Activated T-cell treated with anti-CD3 and anti-CD28 coated beads, Interleukin-2, amount 50 U/mL, for 4 hours (primary cell): ENCODE results near the gene TMPRSS3. TPM values are rescaled to one million over a fixed set of nuclear protein-coding genes. Genes with fewer than 3 reads are reported as not detected.
A peak's percentile ranks its signal among the peaks of the same experiment; 100 is the strongest.

Experiments used
- ATAC-seq, 2 donors: fragments of 200-7000 bp; cut with Tn5 transposase; one replicate each; pipeline ENCODE4 v1.10.0; 2021
- DNase-seq: peaks from one replicate; pipeline ENCODE4 v3.0.0-alpha.2; 2020
- H3K27me3 Mint-ChIP-seq: one replicate; pipeline ENCODE4 v1.8.0; 2021; ENCODE audit warnings: low read depth, mixed read lengths
- H3K36me3 Mint-ChIP-seq: one replicate; pipeline ENCODE4 v1.8.0; 2022; ENCODE audit warnings: mixed read lengths; ENCODE audit not compliant: insufficient read depth
- H3K4me1 Mint-ChIP-seq: one replicate; pipeline ENCODE4 v1.8.0; 2021; ENCODE audit warnings: low read depth, mixed read lengths
- H3K4me3 Mint-ChIP-seq: one replicate; pipeline ENCODE4 v1.8.0; 2021; ENCODE audit warnings: mild to moderate bottlenecking, moderate library complexity, mixed read lengths
- H3K9me3 Mint-ChIP-seq: one replicate; pipeline ENCODE4 v1.8.0; 2021; ENCODE audit warnings: mixed read lengths
- total RNA-seq, 3 donors: library from RNA; stranded (reverse); gene quantifications; one replicate each; pipeline ENCODE4 v1.2.1, GENCODE V29; 2021

TMPRSS3 gene
- total RNA-seq, 3 donors from 2014 or later, result 2.0 to 2.6 (median 2.1) TPM

GRCh38 chr21:42393443-42393950 is 2.4 kb downstream of the TMPRSS3 start:
- peaks cover 68% of the 10 kb centered on the region for H3K4me1 Mint-ChIP-seq
- H3K4me3 Mint-ChIP-seq, result peak overlapping the region; percentile 71
- ATAC-seq (peak in 1 of 2 donors; percentile 34), DNase-seq (no peak)
- H3K27me3 Mint-ChIP-seq, result peaks cover 3% of the 10 kb centered on the region
- H3K36me3 Mint-ChIP-seq, result no peaks in the 10 kb centered on the region
- H3K9me3 Mint-ChIP-seq, result no peaks in the 10 kb centered on the region

DNA sequence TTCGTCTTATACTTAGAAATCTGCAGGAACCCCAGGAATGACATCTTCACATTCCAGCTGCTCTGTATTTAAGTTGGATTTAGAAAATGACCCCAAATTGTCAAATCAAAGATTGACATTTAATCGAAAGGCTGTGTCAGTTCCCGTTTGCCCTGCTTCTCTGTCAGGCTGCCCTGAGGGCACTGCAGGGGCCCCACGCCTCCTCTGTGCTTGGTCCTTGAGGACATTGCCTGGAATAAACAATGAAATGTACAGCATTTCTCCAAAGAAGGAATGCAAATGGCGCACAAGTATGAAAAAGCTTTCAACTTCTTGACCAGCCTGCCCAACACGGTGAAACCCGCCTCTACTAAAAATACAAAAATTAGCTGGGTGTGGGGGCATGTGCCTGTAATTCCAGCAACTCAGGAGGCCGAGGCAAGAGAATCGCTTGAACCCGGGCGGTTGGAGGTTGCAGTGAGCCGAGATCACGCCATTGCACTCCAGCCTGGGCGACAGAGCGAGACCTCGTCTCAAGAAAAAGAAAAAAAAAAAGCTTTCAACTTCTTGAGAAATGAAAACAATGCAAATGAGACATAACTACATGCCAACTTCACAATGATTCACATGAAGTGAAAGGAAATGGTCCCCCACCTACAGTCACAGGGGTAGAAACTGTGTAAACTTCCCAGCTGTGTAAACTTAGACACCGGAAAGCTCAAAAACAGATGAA is 3.0 kb downstream of the TMPRSS3 start:
- Mint-ChIP-seq H3K36me3 (no peaks in the 10 kb centered on the region), H3K4me3 (peak overlapping the region; percentile 71), H3K27me3 (peaks cover 3% of the 10 kb centered on the region), H3K4me1 (peaks cover 61% of the 10 kb centered on the region), H3K9me3 (no peaks in the 10 kb centered on the region)
- no peak for DNase-seq
- peak; percentile 97 to 98 for ATAC-seq

DNA sequence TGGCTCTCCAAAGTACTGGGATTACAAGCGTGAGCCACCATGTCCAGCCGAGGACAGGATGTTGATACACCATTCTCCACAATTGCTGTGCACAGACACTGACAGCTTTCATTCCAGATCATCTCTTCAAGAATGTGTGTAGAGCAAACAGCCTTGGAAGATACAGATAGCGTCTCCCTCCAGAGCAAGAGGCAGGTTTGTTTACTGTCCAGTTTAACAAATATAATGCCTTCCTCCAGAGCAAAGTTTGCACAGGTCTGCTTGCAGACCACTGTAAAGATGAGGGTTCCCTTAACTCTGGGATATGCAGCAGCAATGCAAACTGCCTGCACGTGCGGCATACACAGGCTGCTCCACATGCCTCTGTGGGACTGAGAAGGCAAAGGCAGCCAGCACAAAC is 4.6 kb downstream of the TMPRSS3 start:
- H3K36me3 Mint-ChIP-seq, result peaks cover 1% of the 10 kb centered on the region
- ATAC-seq (no peak), DNase-seq (no peak)
- no peaks in the 10 kb centered on the region for H3K9me3 Mint-ChIP-seq
- H3K27me3 Mint-ChIP-seq, result peaks cover 3% of the 10 kb centered on the region
- no peak overlapping the region for H3K4me3 Mint-ChIP-seq
- H3K4me1 Mint-ChIP-seq, result peaks cover 62% of the 10 kb centered on the region

- DNase-seq (no peak), ATAC-seq (no peak)
- Mint-ChIP-seq H3K4me3 (no peak overlapping the region), H3K4me1 (peaks cover 62% of the 10 kb centered on the region), H3K36me3 (peaks cover 1% of the 10 kb centered on the region), H3K27me3 (peaks cover 3% of the 10 kb centered on the region), H3K9me3 (no peaks in the 10 kb centered on the region)
Measured at GRCh38 chr21:42390696-42391095, 5.2 kb downstream of the TMPRSS3 start.

DNA sequence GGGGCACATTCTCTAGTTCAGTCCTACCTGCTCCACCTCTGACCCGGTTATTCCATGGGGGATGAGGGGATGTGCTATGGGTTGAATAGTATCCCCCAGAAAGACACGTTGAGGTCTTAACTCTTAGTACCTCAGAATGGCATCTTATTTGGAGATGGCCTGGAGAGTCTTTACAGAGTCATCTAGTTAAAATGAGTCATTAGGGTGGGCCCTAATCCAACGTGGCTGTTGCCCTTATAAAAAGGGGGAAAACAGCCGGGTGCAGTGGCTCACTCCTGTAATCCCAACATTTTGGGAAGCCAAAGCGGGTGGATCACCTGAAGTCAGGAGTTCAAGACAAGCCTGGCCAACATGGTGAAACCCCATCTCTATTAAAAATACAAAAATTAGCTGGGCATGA is 5.7 kb downstream of the TMPRSS3 start:
- DNase-seq (no peak), ATAC-seq (no peak)
- Mint-ChIP-seq H3K27me3 (peaks cover 3% of the 10 kb centered on the region), H3K36me3 (peaks cover 1% of the 10 kb centered on the region), H3K4me3 (no peak overlapping the region), H3K4me1 (peaks cover 66% of the 10 kb centered on the region), H3K9me3 (no peaks in the 10 kb centered on the region)

DNA sequence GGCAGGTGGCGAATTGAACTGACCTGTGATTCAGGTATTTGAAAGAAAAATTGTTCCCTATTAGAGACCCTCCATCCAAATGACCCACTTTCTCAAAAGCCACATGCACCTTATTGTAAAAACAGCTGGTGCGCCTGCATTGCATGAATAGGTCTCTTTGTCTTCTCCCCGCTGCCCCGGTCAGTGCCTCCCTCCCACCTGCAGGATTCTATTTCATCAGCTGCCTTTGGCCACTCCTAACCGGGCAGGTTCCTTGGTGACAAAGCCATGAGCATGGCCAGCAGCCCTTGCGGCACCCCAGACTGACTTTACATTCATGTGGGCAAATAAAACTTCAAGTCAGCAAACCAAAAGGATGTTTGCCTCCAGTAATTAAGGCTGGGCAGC is 6.4 kb downstream of the TMPRSS3 start:
- H3K4me3 Mint-ChIP-seq, result no peak overlapping the region

DNA sequence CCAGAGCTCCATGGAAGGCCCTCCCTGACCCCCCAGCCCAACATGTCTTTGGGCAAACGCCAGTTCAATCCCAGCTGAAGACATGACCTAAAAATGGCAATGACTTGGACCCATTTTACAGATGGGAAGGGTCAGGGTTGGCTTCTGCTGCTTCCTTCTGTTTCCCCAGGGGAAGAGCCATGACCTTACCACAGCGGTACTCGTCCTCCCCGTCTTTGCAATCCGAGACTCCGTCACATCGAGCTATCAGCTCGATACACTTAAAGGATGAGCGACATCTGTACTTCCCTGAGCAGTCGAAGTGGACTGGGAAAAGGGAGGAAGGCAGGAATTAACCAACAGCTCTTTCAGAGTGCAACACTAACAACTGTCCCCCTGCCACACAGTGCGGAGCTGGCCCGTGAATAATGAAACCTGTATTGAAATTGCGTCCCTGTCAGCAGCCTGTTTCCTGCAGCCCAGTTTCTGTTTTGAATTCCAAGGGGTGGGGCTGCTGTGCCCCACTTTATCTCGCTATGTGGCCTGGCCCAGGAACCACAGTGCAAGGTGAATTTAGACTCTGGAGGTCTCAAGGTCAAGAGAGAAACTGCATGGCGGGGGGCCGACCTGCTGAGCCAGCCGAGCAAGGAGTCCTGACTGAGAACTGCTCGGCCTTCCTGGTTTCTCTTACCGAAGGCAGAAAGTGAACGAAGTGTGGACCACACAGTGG is 7.0 kb downstream of the TMPRSS3 start:
- no peaks in the 10 kb centered on the region for H3K9me3 Mint-ChIP-seq
- H3K4me3 Mint-ChIP-seq, result peak overlapping the region; percentile 27
- H3K36me3 Mint-ChIP-seq, result peaks cover 1% of the 10 kb centered on the region
- ATAC-seq, result no peak
- peaks cover 74% of the 10 kb centered on the region for H3K4me1 Mint-ChIP-seq
- no peak for DNase-seq
- peaks cover 3% of the 10 kb centered on the region for H3K27me3 Mint-ChIP-seq

More for the DNA sequence above, 6.4 kb downstream of the TMPRSS3 start:
- Mint-ChIP-seq H3K9me3 (no peaks in the 10 kb centered on the region), H3K4me1 (peaks cover 69% of the 10 kb centered on the region), H3K27me3 (peaks cover 3% of the 10 kb centered on the region), H3K36me3 (peaks cover 1% of the 10 kb centered on the region)
- ATAC-seq (no peak), DNase-seq (no peak)

DNA sequence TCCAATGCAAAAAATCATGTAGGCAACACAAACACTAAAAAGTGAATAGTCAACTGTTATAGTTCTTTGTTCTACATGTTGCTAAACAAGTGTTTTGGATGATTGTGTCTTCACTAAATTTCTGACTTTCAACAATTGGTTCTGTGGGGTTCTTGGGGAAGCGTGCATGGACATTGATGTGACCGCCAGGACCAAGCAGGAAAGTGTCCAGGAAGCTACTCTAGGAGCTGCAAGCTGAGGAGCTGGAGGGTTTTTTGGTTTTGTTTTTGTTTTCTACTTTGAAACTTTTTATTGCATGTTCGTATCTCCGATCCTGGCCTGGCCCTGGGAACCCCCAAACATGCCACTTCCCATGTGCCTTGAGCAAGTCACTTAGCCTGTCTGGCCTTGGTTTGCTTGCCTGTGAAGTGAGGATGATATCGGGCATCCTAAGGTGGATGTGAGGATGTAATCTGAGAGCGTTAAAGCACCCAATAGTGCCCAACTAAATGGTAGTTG is 8.0 kb downstream of the TMPRSS3 start:
- no peak for DNase-seq
- no peaks in the 10 kb centered on the region for H3K9me3 Mint-ChIP-seq
- peaks cover 1% of the 10 kb centered on the region for H3K36me3 Mint-ChIP-seq
- no peak for ATAC-seq
- peaks cover 66% of the 10 kb centered on the region for H3K4me1 Mint-ChIP-seq
- H3K4me3 Mint-ChIP-seq, result no peak overlapping the region
- H3K27me3 Mint-ChIP-seq, result peaks cover 3% of the 10 kb centered on the region

- Mint-ChIP-seq H3K4me3 (no peak overlapping the region), H3K9me3 (peaks cover 6% of the 10 kb centered on the region), H3K27me3 (peaks cover 3% of the 10 kb centered on the region), H3K36me3 (peaks cover 3% of the 10 kb centered on the region), H3K4me1 (peaks cover 58% of the 10 kb centered on the region)
- ATAC-seq, result no peak
- no peak for DNase-seq
Measured at GRCh38 chr21:42387164-42387563, 8.7 kb downstream of the TMPRSS3 start.

DNA sequence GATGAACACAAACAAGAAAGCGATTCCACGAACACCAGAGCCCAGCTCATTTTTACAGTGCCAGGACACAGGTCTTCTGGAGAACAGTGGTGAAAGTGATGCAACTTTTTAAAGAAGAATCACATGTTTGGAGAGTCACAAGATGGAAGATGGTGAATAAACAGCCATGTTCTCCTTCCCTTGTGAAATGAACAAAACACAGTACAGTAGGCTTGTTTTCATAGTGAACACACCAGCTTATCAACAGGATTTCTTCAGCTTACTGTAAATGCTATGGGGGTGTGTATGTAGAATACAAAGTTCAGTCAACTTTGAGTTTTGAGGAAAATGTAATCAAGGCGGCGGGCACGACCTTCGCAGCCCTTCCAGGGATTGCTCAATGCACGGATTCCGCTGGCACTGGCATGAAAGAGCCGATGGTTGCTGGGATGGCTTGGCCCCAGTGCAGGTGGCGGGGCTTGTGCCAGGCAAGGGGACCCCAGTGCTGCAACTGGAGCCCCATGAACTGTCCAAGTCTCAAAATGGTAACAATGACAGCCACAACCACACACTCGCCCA is 9.7 kb downstream of the TMPRSS3 start:
- no peak overlapping the region for H3K4me3 Mint-ChIP-seq
- peaks cover 14% of the 10 kb centered on the region for H3K9me3 Mint-ChIP-seq
- H3K4me1 Mint-ChIP-seq, result peaks cover 55% of the 10 kb centered on the region
- no peaks in the 10 kb centered on the region for H3K27me3 Mint-ChIP-seq
- DNase-seq (no peak), ATAC-seq (no peak)
- peaks cover 7% of the 10 kb centered on the region for H3K36me3 Mint-ChIP-seq

- H3K36me3 Mint-ChIP-seq, result peaks cover 7% of the 10 kb centered on the region
- DNase-seq, result no peak
- peaks cover 51% of the 10 kb centered on the region for H3K4me1 Mint-ChIP-seq
- H3K4me3 Mint-ChIP-seq, result no peak overlapping the region
- peaks cover 14% of the 10 kb centered on the region for H3K9me3 Mint-ChIP-seq
- H3K27me3 Mint-ChIP-seq, result no peaks in the 10 kb centered on the region
- ATAC-seq, result no peak
Measured at GRCh38 chr21:42385619-42386018, 10.2 kb downstream of the TMPRSS3 start.

- Mint-ChIP-seq H3K4me1 (peaks cover 46% of the 10 kb centered on the region), H3K4me3 (peak overlapping the region; percentile 40), H3K27me3 (no peaks in the 10 kb centered on the region), H3K9me3 (peaks cover 14% of the 10 kb centered on the region), H3K36me3 (peaks cover 7% of the 10 kb centered on the region)
- DNase-seq (no peak), ATAC-seq (no peak)
Measured at GRCh38 chr21:42384989-42385388, 10.9 kb downstream of the TMPRSS3 start.

GRCh38 chr21:42384156-42384945 is 11.5 kb downstream of the TMPRSS3 start:
- Mint-ChIP-seq H3K36me3 (peaks cover 7% of the 10 kb centered on the region), H3K27me3 (no peaks in the 10 kb centered on the region), H3K4me3 (no peak overlapping the region), H3K9me3 (peaks cover 14% of the 10 kb centered on the region), H3K4me1 (peaks cover 40% of the 10 kb centered on the region)
- ATAC-seq, result no peak
- no peak for DNase-seq

GRCh38 chr21:42383331-42383730 is 12.5 kb downstream of the TMPRSS3 start:
- H3K36me3 Mint-ChIP-seq, result peaks cover 7% of the 10 kb centered on the region
- no peak overlapping the region for H3K4me3 Mint-ChIP-seq
- H3K27me3 Mint-ChIP-seq, result no peaks in the 10 kb centered on the region
- no peak for ATAC-seq
- DNase-seq, result no peak
- peaks cover 14% of the 10 kb centered on the region for H3K9me3 Mint-ChIP-seq
- H3K4me1 Mint-ChIP-seq, result peaks cover 32% of the 10 kb centered on the region
